HG02884 (cell line): ENCODE measurements around the gene PIGH.

ENCODE experiments used
- ATAC-seq: cut with Tn5 transposase; IDR thresholded peaks from one replicate; pipeline ENCODE4 v1.9.1; 2021; ENCODE audit warnings: mild to moderate bottlenecking, moderate library complexity; ENCODE audit not compliant: unreplicated experiment

Gene PIGH

GRCh38 chr14:67575684-67576083, 24.4 kb downstream of the PIGH start:
- ATAC-seq, result no peak

GRCh38 chr14:67574806-67575205, 25.3 kb downstream of the PIGH start:
- ATAC-seq, result no peak

- no peak for ATAC-seq
These were observed 25.9 kb downstream of the PIGH start for GRCh38 chr14:67574156-67574555.

- ATAC-seq, result no peak
These were observed 26.6 kb downstream of the PIGH start for GRCh38 chr14:67573228-67574010.

- ATAC-seq, result no peak
These were observed 27.5 kb downstream of the PIGH start for GRCh38 chr14:67572608-67573007.

GRCh38 chr14:67571991-67572323, 28.1 kb downstream of the PIGH start:
- ATAC-seq, result no peak

GRCh38 chr14:67571275-67571990, 28.6 kb downstream of the PIGH start:
- ATAC-seq, result no peak

GRCh38 chr14:67570453-67570852, 29.6 kb downstream of the PIGH start:
- ATAC-seq, result no peak

GRCh38 chr14:67569651-67570290, 30.3 kb downstream of the PIGH start:
- ATAC-seq, result no peak

GRCh38 chr14:67569011-67569650, 30.9 kb downstream of the PIGH start:
- ATAC-seq, result no peak

- ATAC-seq, result no peak
These were observed 32.4 kb downstream of the PIGH start for GRCh38 chr14:67567654-67568053.

- ATAC-seq, result no peak
These were observed 33.2 kb downstream of the PIGH start for GRCh38 chr14:67566908-67567307.

- no peak for ATAC-seq
These were observed 35.8 kb downstream of the PIGH start for GRCh38 chr14:67564236-67564635.

- ATAC-seq, result no peak
These were observed 37.3 kb downstream of the PIGH start for GRCh38 chr14:67562776-67563150.

- no peak for ATAC-seq
These were observed 37.9 kb downstream of the PIGH start for GRCh38 chr14:67562025-67562775.

- ATAC-seq, result no peak
These were observed 40.4 kb downstream of the PIGH start for GRCh38 chr14:67559639-67560038.

GRCh38 chr14:67557656-67558055, 42.4 kb downstream of the PIGH start:
- no peak for ATAC-seq

GRCh38 chr14:67557118-67557517, 43.0 kb downstream of the PIGH start:
- ATAC-seq, result no peak

- no peak for ATAC-seq
These were observed 43.4 kb downstream of the PIGH start for GRCh38 chr14:67556671-67557070.

- no peak for ATAC-seq
These were observed 44.5 kb downstream of the PIGH start for GRCh38 chr14:67555518-67556090.

- ATAC-seq, result no peak
These were observed 45.7 kb downstream of the PIGH start for GRCh38 chr14:67554341-67554740.
